Ascending aorta (tissue), 2 donors: ENCODE results near the gene HOXA13. TPM values are rescaled to one million over a fixed set of nuclear protein-coding genes. Genes with fewer than 3 reads are reported as not detected.
A peak's percentile ranks its signal among the peaks of the same experiment; 100 is the strongest.

Experiments used
- DNase-seq, 2 donors: peaks; one replicate each; pipeline ENCODE4 v3.0.0-alpha.2; 2019; ENCODE audit warnings: low spot score in 2 of 2
- H3K27ac ChIP-seq, 2 donors: fragments of 200-600 bp; sonication (generic); one replicate each; pipeline ENCODE4 v1.5.1; 2016 to 2017; ENCODE audit warnings: mild to moderate bottlenecking in 1 of 2
- H3K27me3 ChIP-seq: fragments of 200-600 bp; sonication (generic); one replicate; pipeline ENCODE4 v1.5.1; 2017
- H3K36me3 ChIP-seq, 2 donors: fragments of 200-600 bp; sonication (generic); one replicate each; pipeline ENCODE4 v1.5.1; 2016
- H3K4me1 ChIP-seq, 2 donors: fragments of 200-600 bp; sonication (generic); one replicate each; pipeline ENCODE4 v1.5.1; 2016 to 2017; ENCODE audit warnings: mild to moderate bottlenecking in 1 of 2
- H3K4me3 ChIP-seq, 2 donors: fragments of 200-600 bp; sonication (generic); one replicate each; pipeline ENCODE4 v1.5.1; 2016 to 2017; ENCODE audit warnings: mild to moderate bottlenecking in 1 of 2
- H3K9me3 ChIP-seq, 2 donors: fragments of 200-600 bp; sonication (generic); one replicate each; pipeline ENCODE4 v1.5.1; 2016
- CTCF ChIP-seq, 3 experiments: fragments of 200-600 bp in 2 of 3; fragments of 450-650 bp in 1 of 3; sonication (generic) in 2 of 3; IDR thresholded peaks; one replicate each; pipeline ENCODE4 v1.5.1; 2016 to 2019; ENCODE audit warnings: antibody characterized with exemption in 3 of 3, mild to moderate bottlenecking in 1 of 3, moderate library complexity in 1 of 3
- intact Hi-C: fragments of 100-400 bp; cut with DNase I; formaldehyde crosslinking; loops from one replicate; pipeline ENCODE4 v1.15.1; 2023
- total RNA-seq: library from RNA; depleted of rRNA; stranded (reverse); fragments of >200 nt; gene quantifications from one replicate; pipeline ENCODE4 v1.1.0, GENCODE V29; 2016

HOXA13 gene
- total RNA-seq, 1 donor from 2014 or later, result not detected

DNA sequence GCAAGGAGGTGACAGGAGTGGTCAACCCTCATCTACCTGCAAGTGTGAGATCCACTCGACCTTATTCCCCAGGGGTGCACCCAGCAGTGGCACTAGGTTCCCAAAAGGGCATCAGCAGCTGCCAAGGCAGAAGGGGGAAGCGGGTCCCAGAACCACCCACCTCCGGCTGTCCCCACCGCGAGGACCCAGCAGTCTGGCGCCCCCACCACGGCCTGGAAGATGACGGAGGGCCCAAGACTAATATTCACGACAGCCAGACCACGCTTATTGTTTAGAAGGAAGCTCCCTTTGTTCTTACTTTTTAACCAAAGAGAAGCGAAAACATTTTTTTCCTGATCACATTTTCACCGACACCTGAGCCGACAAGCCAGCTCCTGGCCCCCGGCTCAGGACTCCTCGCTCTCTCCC lies 39.1 kb upstream of the HOXA13 start:
- H3K4me1 ChIP-seq, result peaks cover 3 to 16% of the 10 kb centered on the region in 2 donors

GRCh38 chr7:27237735-27238334 lies 37.9 kb upstream of the HOXA13 start:
- DNase-seq, result peak in 1 of 2 donors; percentile 13
- intact Hi-C loops, result no loop called here
- peaks cover 24% of the 10 kb centered on the region for H3K27me3 ChIP-seq

More for the DNA sequence above, 39.1 kb upstream of the HOXA13 start:
- no peaks in the 10 kb centered on the region for H3K9me3 ChIP-seq
- DNase-seq, result no peak
- no peak for TF ChIP-seq CTCF (IDR thresholded peaks at IDR 0.05)
- peaks cover 29% of the 10 kb centered on the region for H3K27me3 ChIP-seq
- no peaks in the 10 kb centered on the region for H3K36me3 ChIP-seq
- H3K27ac ChIP-seq, result no peak overlapping the region
- intact Hi-C loops, result no loop called here
- H3K4me3 ChIP-seq, result no peak overlapping the region

GRCh38 chr7:27235387-27236311 lies 35.8 kb upstream of the HOXA13 start:
- Histone ChIP-seq H3K27ac (no peak overlapping the region), H3K36me3 (no peaks in the 10 kb centered on the region), H3K27me3 (peaks cover 13% of the 10 kb centered on the region), H3K9me3 (no peaks in the 10 kb centered on the region), H3K4me3 (peak overlapping the region; percentile 40 to 44), H3K4me1 (peaks cover 0 to 8% of the 10 kb centered on the region in 2 donors)
- no peak for DNase-seq
- intact Hi-C loops, result no loop called here
- TF ChIP-seq CTCF (IDR thresholded peaks at IDR 0.05), result peak in 1 of 3 experiments; percentile 20

More at GRCh38 chr7:27237735-27238334, 37.9 kb upstream of the HOXA13 start:
- Histone ChIP-seq H3K27ac (no peak overlapping the region), H3K4me1 (peaks cover 0 to 13% of the 10 kb centered on the region in 2 donors), H3K36me3 (no peaks in the 10 kb centered on the region), H3K9me3 (no peaks in the 10 kb centered on the region), H3K4me3 (no peak overlapping the region)
- TF ChIP-seq CTCF (IDR thresholded peaks at IDR 0.05), result no peak

- no peaks in the 10 kb centered on the region for H3K9me3 ChIP-seq
- no peak for TF ChIP-seq CTCF (IDR thresholded peaks at IDR 0.05)
- no peaks in the 10 kb centered on the region for H3K4me1 ChIP-seq
- DNase-seq, result no peak
- H3K36me3 ChIP-seq, result no peaks in the 10 kb centered on the region
- no peak overlapping the region for H3K4me3 ChIP-seq
- peaks cover 8% of the 10 kb centered on the region for H3K27me3 ChIP-seq
- no peak overlapping the region for H3K27ac ChIP-seq
- intact Hi-C loops, result no loop called here
These were observed 29.6 kb upstream of the HOXA13 start for GRCh38 chr7:27229448-27229847.

- Histone ChIP-seq H3K27me3 (peaks cover 15% of the 10 kb centered on the region), H3K4me3 (no peak overlapping the region), H3K36me3 (no peaks in the 10 kb centered on the region), H3K9me3 (no peaks in the 10 kb centered on the region), H3K4me1 (no peaks in the 10 kb centered on the region), H3K27ac (no peak overlapping the region)
- no peak for TF ChIP-seq CTCF (IDR thresholded peaks at IDR 0.05)
- peak in 1 of 2 donors; percentile 48 for DNase-seq
- intact Hi-C loops, result no loop called here
These were observed 25.4 kb upstream of the HOXA13 start for GRCh38 chr7:27224983-27225934.
